GM21786 (cell line): ENCODE results near the gene ELL.
"Not testable (repeated sequence)": the region's sequence is repeated elsewhere in the genome, so short reads cannot be mapped to it uniquely, and the experiment has no call there.

Experiments used
- ATAC-seq: cut with Tn5 transposase; IDR thresholded peaks from one replicate; pipeline ENCODE4 v1.9.1; 2021; ENCODE audit not compliant: unreplicated experiment

Gene ELL

DNA sequence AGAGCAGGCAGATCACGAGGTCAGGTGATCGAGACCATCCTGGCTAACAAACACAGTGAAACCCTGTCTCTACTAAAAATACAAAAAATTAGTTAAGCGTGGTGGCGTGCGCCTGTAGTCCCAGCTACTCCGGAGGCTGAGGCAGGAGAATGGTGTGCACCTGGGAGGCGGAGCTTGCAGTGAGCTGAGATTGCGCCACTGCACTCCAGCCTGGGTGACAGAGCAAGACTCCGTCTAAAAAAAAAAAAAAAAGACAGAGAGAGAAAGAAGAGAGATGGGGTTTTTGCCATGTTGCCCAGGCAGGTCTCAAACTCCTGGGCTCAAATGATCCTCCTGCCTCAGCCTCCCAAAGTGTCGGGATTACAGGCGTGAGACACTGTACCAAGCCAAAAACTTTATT lies 116.1 kb downstream of the ELL start:
- ATAC-seq: not testable (repeated sequence)

DNA sequence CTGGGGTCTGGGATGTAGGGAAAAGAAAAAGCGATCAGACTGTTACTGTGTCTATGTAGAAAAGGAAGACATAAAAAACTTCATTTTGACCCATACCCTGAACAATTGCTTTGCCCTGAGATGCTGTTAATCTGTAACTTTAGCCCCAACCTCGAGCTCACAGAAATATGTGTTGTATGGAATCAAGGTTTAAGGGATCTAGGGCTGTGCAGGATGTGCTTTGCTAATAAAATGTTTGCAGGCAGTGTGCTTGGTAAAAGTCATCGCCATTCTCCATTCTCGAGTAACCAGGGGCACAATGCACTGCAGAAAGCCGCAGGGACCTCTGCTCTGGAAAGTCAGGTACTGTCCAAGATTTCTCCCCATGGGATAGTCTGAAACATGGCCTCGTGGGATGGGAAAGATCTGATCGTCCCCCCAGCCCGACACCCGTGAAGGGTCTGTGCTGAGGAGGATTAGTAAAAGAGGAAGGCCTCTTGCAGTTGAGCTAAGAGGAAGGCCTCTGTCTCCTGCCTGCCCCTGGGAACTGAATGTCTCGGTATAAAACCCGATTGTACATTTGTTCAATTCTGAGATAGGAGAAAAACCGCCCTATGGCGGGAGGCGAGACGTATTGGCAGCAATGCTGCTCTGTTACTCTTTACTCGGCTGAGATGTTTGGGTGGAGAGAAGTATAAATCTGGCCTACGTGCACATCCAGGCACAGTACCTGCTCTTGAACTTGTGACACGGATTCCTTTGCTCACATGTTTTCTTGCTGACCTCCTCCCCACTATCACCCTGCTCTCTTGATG lies 119.2 kb downstream of the ELL start:
- ATAC-seq: not testable (repeated sequence)

DNA sequence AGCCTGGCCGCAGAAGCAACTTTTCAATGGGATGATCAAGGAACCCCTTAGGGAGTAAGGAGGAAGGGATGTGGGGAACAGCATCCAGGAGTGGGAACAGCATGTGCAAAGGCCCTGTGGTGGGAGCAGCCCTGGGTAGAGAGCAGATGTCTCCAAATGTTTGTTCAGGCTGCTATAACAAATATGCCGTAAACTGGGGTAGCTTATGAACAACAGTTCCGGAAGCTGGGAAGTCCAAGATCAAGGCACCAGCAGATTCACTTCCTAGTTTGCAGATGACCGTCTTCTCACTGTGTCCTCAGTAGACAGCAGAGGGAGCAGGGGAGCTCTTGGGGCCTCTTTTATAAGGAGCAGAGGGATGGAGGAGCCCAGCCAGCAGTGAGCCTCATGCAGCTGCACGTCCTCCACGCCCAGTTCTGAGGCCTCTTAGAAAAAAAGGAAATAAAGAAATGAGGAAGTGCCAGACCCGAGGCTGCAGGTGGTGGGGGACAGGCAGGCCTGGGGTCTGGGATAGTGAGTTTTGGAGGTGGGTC lies 120.2 kb downstream of the ELL start:
- ATAC-seq: no peak

DNA sequence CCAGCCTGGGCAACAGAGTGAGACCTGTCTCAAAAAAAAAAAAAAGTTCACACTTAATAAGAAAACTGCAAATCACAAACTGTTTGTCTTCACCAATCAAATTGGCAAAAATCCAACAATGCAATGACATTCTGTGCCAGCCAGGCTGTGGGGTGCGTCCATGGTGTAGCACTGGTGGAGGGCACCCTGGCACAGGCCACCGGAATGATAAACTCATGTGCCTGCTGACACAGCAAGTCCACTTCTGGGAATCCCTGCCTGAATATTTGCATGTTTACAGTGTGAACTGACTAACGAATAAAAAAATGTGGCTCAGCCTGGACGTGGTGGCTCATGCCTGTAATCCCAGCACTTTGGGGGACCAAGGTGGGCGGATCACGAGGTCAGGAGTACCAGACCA lies 122.9 kb downstream of the ELL start:
- no peak for ATAC-seq

DNA sequence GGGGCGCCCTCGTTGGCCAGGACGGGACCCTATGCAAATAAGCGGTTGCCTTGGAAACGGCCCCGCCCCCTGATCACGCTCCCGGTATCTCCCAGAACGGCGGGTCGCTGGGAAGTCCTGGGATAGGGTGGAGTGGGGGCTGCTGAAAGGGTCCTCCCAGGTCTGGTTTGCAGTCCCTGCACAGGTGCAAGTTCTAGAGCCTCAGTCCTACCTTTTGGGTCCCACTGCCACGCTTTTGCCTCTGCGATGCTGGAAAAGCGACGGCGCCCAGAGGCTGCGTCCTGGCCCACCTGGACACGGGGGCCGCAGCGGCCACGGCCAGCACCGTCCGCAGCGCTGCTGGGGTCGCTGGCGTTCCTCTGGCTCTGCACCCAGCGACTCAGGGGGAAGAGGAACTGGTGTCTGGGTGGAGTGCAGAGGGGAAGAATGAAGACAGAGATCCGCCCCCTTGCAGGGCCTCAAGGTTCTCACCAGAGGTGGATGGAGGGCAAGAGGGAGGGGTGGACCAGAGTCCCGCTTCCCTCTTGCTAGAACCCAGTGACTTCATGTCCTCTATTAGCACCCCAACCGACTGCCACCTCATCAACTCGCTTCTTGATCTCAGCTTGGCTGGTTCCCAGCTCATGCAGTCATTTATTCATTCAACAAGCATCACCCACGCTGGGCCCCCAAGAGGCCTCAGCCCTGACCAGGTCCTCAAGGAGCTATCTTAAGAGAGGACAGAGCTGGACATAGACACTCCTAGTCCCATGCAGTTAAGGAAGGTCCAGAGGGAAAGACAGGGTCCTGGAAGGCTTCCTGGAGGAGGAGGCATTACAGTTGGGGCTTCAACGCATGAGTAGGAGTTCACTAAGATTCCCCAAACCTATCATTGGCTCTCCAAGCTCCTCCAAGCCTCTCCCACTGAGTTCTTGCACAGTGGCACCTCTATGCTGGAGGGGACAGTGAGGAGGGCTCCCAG lies 124.3 kb downstream of the ELL start, which contains the start of gene LRRC25:
Gene LRRC25, minus strand, starts transcription at position 381 of the 961 bp plus-strand sequence. CDS start 659 bp downstream, outside the sequence.
- ATAC-seq: no peak

DNA sequence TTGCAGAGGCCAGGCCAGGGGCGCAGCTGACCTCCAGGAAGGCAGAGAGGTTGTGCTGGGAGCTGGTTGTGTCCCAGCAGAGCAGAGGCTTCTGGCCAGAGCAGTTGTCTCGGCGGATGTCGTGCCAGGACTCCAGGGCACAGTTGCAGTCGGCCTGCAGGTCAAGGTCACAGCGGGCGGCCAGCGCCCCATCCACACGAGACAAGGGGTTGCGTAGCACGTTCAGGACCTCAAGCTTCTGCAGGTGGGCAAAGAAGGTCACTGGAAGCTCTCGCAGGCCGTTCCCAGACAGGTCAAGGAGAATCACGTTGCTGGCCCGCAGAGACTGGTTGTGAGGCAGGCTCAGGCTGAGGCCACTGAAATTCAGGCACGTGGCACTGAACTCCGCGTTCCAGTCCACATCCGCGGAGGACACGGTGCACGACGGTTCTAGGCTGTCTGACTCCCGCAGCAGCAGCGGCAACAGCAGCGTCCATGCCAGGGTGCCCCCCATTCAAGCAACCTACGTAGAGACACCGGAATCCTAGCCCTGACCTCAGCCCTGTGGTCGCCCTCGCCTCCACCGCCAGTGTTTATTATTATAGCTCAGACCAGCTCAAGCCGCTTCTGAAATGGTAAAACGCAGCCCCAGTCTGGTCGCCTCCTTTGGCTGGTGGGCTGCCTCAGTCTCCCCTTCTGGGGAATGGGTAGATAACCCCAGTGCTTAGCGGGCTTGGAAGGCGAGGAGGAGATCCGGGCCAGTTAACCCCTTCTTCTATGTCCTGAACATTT lies 125.2 kb downstream of the ELL start:
- no peak for ATAC-seq

DNA sequence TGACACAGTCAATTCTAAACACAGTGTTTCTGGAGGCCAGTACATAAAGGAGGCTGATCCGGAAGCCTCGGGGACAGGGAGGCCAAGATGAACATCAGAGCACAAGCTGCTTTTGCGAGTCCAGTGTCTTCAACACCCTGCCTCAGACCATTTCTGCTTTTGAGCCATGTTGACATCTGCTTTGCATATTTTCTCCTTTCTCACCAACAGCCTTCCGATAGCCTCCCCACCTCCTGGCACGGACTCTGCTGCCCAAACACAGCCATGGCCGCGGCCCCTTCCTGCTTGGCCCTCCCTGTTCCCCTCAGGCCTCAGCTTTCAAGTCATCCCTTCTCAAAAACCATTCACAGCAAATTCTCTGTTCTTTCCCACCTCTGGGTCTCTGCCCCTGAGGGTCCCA lies 128.0 kb downstream of the ELL start:
- ATAC-seq: no peak

DNA sequence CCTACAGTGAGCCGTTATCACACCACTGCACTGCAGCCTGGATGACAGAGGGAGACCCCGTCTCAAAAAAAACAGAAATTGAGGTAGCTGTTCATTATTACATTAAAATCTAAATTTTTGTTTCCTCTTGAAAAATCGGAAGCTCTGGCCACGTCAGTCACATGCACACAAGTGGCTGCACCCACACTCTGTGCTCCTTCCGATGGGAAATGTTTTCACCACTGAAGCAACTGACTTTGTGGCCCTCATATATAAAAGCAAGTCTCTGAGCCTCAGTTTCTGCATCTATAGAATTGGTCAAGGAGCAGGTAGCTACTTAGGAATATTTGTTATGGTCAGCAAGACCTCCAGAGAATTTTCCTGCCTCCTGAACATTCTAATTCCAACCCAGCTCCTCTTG lies 128.9 kb downstream of the ELL start:
- no peak for ATAC-seq
